Liver (tissue), 9 donors: ENCODE results near the gene SRRM2. TPM values are rescaled to one million over a fixed set of nuclear protein-coding genes. Genes with fewer than 3 reads are reported as not detected.

Experiments used
- DNase-seq: peaks from one replicate; pipeline ENCODE4 v3.0.0-alpha.2; 2017; ENCODE audit warnings: low spot score
- H3K27ac ChIP-seq, 2 donors: one replicate each; pipeline ENCODE4 v1.7.0; 2013; ENCODE audit warnings: inconsistent platforms in 2 of 2, low read length in 2 of 2, control low read depth in 1 of 2, low read depth in 1 of 2, mild to moderate bottlenecking in 1 of 2
- H3K27me3 ChIP-seq, 4 donors: one replicate each; pipeline versions ENCODE4 v1.6.1 to v1.7.0; 2013; ENCODE audit warnings: low read length in 3 of 4, inconsistent platforms in 1 of 4, mild to moderate bottlenecking in 1 of 4, moderate library complexity in 1 of 4; ENCODE audit not compliant: control insufficient read depth in 4 of 4, insufficient read depth in 4 of 4
- H3K36me3 ChIP-seq, 4 donors: one replicate each; pipeline versions ENCODE4 v1.6.1 to v1.7.0; 2013; ENCODE audit warnings: low read length in 3 of 4, mild to moderate bottlenecking in 3 of 4, low read depth in 1 of 4, moderate library complexity in 1 of 4; ENCODE audit not compliant: control insufficient read depth in 4 of 4, insufficient read depth in 3 of 4
- H3K4me1 ChIP-seq, 4 donors: one replicate each; pipeline versions ENCODE4 v1.6.1 to v1.7.0; 2013; ENCODE audit warnings: low read length in 3 of 4, mild to moderate bottlenecking in 3 of 4, moderate library complexity in 1 of 4; ENCODE audit not compliant: control insufficient read depth in 4 of 4, insufficient read depth in 4 of 4
- H3K4me3 ChIP-seq, 3 donors: one replicate each; pipeline versions ENCODE4 v1.6.1 to v1.7.0; 2013; ENCODE audit warnings: low read length in 3 of 3, control low read depth in 1 of 3, low read depth in 1 of 3, mild to moderate bottlenecking in 1 of 3
- H3K9ac ChIP-seq, 2 donors: one replicate each; pipeline ENCODE4 v1.7.0; 2013; ENCODE audit warnings: low read length in 2 of 2, mild to moderate bottlenecking in 2 of 2, moderate library complexity in 2 of 2, control low read depth in 1 of 2, low read depth in 1 of 2
- H3K9me3 ChIP-seq, 4 donors: one replicate each; pipeline versions ENCODE4 v1.6.1 to v1.7.0; 2013; ENCODE audit warnings: low read length in 3 of 4; ENCODE audit not compliant: control insufficient read depth in 4 of 4
- EGR1 ChIP-seq, 2 donors: IDR thresholded peaks; 2 replicates each; pipeline ENCODE4 v1.6.1; 2016 to 2018; ENCODE audit warnings: antibody characterized with exemption in 2 of 2, low read depth in 2 of 2
- FOXA2 ChIP-seq: IDR thresholded peaks from 2 replicates; pipeline ENCODE4 v1.6.1; 2016; ENCODE audit warnings: antibody characterized with exemption
- GABPA ChIP-seq, 2 donors: IDR thresholded peaks in 1 of 2; conservative IDR thresholded peaks in 1 of 2; 2 replicates each; pipeline ENCODE4 v1.6.1; 2016; ENCODE audit warnings: antibody characterized with exemption in 2 of 2, mild to moderate bottlenecking in 1 of 2, moderate library complexity in 1 of 2
- HNF4A ChIP-seq, 2 donors: conservative IDR thresholded peaks; 2 replicates each; pipeline ENCODE4 v1.6.1; 2016; ENCODE audit warnings: antibody characterized with exemption in 2 of 2, mild to moderate bottlenecking in 2 of 2
- HNF4G ChIP-seq: IDR thresholded peaks from 2 replicates; pipeline ENCODE4 v1.6.1; 2016; ENCODE audit warnings: antibody characterized with exemption
- NR2F2 ChIP-seq: IDR thresholded peaks from 2 replicates; pipeline ENCODE4 v1.6.1; 2016; ENCODE audit warnings: antibody characterized with exemption
- RAD21 ChIP-seq, 2 donors: IDR thresholded peaks; 2 replicates each; pipeline ENCODE4 v1.6.1; 2016; ENCODE audit warnings: antibody characterized with exemption in 2 of 2, mild to moderate bottlenecking in 2 of 2
- RXRA ChIP-seq, 2 donors: IDR thresholded peaks; 2 replicates each; pipeline ENCODE4 v1.6.1; 2017 to 2018; ENCODE audit warnings: antibody characterized with exemption in 2 of 2, mild to moderate bottlenecking in 1 of 2
- SP1 ChIP-seq: IDR thresholded peaks from 2 replicates; pipeline ENCODE4 v1.6.1; 2018; ENCODE audit warnings: antibody characterized with exemption, mild to moderate bottlenecking
- WGBS: extraction: QIAGEN DNeasy Blood & Tissue Kit; methylation state at CpG from one replicate; pipeline ENCODE4 v1.1.7; 2013; 5-methylcytosine and 5-hydroxymethylcytosine counted together
- polyA plus RNA-seq, 2 donors: library from polyadenylated mRNA; stranded (reverse) in 1 of 2; unstranded in 1 of 2; fragments of 200-250 nt in 1 of 2; fragments of >200 nt in 1 of 2; fragmentation: Nextera tagmentation in 1 of 2; extraction: Ambion mirVana in 1 of 2; gene quantifications; one replicate each; pipeline versions ENCODE4 v1.2.1 to v1.2.3, GENCODE V29; 2013 to 2015
- total RNA-seq, 2 donors: library from RNA; depleted of rRNA; stranded (reverse); fragments of >200 nt; gene quantifications; one replicate each; pipeline ENCODE4 v1.2.3, GENCODE V29; 2014
- TF ChIP-seq, protein P1 (sequence below): IDR thresholded peaks from 2 replicates; pipeline ENCODE4 v1.6.1; 2016; ENCODE audit warnings: antibody characterized with exemption
- TF ChIP-seq, protein P2 (sequence below): IDR thresholded peaks from 2 replicates; pipeline ENCODE4 v1.6.1; 2016; ENCODE audit warnings: antibody characterized with exemption
- TF ChIP-seq, protein P3 (sequence below): fragments of 150-350 bp; IDR thresholded peaks from 2 replicates; pipeline ENCODE4 v1.5.1; 2017; ENCODE audit warnings: improper control_type of control experiment, low read depth, low read length; ENCODE audit not compliant: missing input control
- donor health status: healthy.
- donor health status: healthy.
- donor health status: healthy.
- donor health status: healthy.
- donor health status: healthy.

The SRRM2 gene
- total and polyA plus RNA-seq, 4 donors, result 84.8 to 199 (median 133) TPM

DNA sequence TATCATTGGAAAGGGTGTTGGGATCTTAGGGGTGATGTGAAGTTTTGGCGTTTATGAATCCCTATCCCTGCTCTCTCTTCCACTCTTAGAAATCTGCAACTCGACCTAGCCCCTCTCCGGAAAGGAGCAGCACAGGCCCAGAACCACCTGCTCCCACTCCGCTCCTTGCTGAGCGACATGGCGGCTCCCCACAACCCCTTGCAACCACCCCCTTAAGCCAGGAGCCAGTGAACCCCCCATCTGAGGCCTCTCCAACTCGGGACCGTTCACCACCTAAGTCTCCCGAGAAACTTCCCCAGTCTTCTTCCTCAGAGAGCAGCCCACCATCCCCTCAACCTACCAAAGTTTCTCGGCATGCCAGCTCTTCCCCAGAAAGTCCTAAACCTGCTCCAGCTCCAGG lies 9.0 kb downstream of the SRRM2 start:
- Histone ChIP-seq H3K9me3 (no peaks in the 10 kb centered on the region), H3K27me3 (no peaks in the 10 kb centered on the region), H3K4me1 (peaks cover 0 to 10% (median 5%) of the 10 kb centered on the region in 4 donors), H3K4me3 (no peak overlapping the region), H3K36me3 (peaks cover 38 to 96% (median 89%) of the 10 kb centered on the region in 4 donors), H3K9ac (no peak overlapping the region), H3K27ac (no peak overlapping the region)
- TF ChIP-seq GABPA (IDR thresholded peaks at IDR 0.05 in 1 of 2, conservative IDR thresholded peaks at IDR 0.05 in 1 of 2) (no peak), RAD21 (IDR thresholded peaks at IDR 0.05) (no peak), RXRA (IDR thresholded peaks at IDR 0.05) (no peak), FOXA2 (no peak)
- TF ChIP-seq, protein P1, sequence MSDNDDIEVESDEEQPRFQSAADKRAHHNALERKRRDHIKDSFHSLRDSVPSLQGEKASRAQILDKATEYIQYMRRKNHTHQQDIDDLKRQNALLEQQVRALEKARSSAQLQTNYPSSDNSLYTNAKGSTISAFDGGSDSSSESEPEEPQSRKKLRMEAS, result no peak
- no peak for DNase-seq
- WGBS, result 99% methylated on average over 10 of the region's 10 CpGs

DNA sequence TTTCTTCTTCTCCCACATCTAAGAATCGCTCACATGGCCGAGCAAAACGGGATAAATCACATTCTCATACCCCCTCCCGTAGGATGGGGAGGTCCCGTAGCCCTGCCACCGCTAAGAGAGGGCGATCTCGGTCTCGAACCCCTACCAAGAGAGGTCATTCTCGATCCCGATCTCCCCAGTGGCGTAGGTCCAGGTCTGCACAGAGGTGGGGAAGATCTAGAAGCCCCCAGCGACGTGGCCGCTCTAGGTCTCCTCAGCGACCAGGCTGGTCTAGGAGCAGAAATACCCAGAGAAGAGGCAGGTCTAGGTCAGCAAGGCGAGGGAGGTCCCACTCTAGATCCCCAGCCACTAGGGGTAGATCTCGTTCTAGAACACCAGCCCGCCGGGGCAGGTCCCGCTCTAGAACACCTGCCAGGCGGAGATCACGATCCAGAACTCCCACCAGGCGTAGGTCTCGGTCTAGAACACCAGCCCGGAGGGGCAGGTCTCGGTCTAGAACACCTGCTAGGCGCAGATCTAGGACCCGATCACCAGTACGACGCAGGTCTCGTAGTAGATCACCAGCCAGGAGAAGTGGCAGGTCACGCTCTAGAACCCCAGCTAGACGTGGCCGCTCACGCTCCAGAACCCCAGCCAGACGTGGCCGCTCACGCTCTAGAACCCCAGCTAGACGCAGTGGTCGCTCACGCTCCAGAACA lies 9.6 kb downstream of the SRRM2 start:
- Histone ChIP-seq H3K4me1 (peaks cover 0 to 5% (median 2%) of the 10 kb centered on the region in 4 donors), H3K27me3 (no peaks in the 10 kb centered on the region), H3K4me3 (no peak overlapping the region), H3K9ac (no peak overlapping the region), H3K27ac (no peak overlapping the region), H3K36me3 (peaks cover 38 to 100% (median 90%) of the 10 kb centered on the region in 4 donors), H3K9me3 (no peaks in the 10 kb centered on the region)
- DNase-seq, result no peak
- WGBS, result 98% methylated on average over 42 of the region's 42 CpGs
- TF ChIP-seq, protein P2, sequence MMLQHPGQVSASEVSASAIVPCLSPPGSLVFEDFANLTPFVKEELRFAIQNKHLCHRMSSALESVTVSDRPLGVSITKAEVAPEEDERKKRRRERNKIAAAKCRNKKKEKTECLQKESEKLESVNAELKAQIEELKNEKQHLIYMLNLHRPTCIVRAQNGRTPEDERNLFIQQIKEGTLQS, result no peak
- TF ChIP-seq, protein P3, sequence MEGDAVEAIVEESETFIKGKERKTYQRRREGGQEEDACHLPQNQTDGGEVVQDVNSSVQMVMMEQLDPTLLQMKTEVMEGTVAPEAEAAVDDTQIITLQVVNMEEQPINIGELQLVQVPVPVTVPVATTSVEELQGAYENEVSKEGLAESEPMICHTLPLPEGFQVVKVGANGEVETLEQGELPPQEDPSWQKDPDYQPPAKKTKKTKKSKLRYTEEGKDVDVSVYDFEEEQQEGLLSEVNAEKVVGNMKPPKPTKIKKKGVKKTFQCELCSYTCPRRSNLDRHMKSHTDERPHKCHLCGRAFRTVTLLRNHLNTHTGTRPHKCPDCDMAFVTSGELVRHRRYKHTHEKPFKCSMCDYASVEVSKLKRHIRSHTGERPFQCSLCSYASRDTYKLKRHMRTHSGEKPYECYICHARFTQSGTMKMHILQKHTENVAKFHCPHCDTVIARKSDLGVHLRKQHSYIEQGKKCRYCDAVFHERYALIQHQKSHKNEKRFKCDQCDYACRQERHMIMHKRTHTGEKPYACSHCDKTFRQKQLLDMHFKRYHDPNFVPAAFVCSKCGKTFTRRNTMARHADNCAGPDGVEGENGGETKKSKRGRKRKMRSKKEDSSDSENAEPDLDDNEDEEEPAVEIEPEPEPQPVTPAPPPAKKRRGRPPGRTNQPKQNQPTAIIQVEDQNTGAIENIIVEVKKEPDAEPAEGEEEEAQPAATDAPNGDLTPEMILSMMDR, result no peak
- no peak for TF ChIP-seq RXRA (IDR thresholded peaks at IDR 0.05)
- TF ChIP-seq NR2F2, result no peak
- TF ChIP-seq EGR1 (IDR thresholded peaks at IDR 0.05; ENCODE audit: low read depth in 2 of 2), result no peak
- no peak for TF ChIP-seq FOXA2
- no peak for TF ChIP-seq SP1
- no peak for TF ChIP-seq HNF4A (conservative IDR thresholded peaks at IDR 0.05)
- TF ChIP-seq, protein P1, result no peak

DNA sequence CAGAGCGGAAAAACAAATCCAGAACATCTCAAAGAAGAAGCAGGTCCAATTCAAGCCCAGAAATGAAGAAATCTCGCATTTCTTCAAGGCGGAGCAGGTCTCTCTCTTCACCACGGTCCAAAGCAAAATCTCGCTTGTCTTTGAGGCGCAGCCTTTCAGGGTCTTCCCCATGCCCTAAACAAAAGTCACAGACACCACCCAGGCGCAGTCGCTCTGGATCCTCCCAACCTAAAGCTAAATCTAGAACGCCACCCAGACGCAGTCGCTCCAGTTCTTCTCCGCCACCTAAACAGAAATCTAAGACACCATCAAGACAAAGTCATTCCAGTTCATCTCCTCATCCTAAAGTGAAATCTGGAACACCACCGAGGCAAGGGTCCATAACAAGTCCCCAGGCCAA lies 10.3 kb downstream of the SRRM2 start:
- Histone ChIP-seq H3K4me1 (peaks cover 0 to 5% (median 2%) of the 10 kb centered on the region in 4 donors), H3K36me3 (peaks cover 39 to 100% (median 90%) of the 10 kb centered on the region in 4 donors), H3K4me3 (no peak overlapping the region), H3K9ac (no peak overlapping the region), H3K9me3 (no peaks in the 10 kb centered on the region), H3K27me3 (no peaks in the 10 kb centered on the region), H3K27ac (no peak overlapping the region)
- TF ChIP-seq HNF4G (no peak), FOXA2 (no peak), RXRA (IDR thresholded peaks at IDR 0.05) (no peak)
- 98% methylated on average over 13 of the region's 13 CpGs for WGBS
- no peak for DNase-seq
